HG03520 (cell line): Measurements from ENCODE around the gene KIAA1217.

Experiments
- ATAC-seq: cut with Tn5 transposase; IDR thresholded peaks from one replicate; pipeline ENCODE4 v1.9.1; 2021; ENCODE audit warnings: mild to moderate bottlenecking, moderate library complexity; ENCODE audit not compliant: unreplicated experiment

The KIAA1217 gene

DNA sequence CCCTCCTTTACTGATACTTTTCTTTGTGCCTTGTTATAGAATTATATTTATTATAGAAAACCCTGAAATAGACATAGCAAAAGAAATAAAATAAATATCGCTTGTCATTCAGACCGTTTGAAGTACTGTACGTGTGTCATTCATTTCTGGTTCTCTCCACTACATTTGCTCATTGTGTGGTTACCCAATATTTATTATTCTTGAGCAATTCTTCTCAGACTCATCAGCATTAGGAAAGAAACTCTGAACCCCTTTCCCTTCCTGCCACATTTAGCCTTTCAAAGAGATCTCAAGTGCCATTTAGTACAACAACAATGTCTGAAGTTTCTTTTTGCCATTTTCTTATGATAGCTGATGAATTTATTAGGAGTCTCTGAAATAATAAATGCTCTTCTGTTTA, 154.1 kb downstream of the KIAA1217 start:
- no peak for ATAC-seq

DNA sequence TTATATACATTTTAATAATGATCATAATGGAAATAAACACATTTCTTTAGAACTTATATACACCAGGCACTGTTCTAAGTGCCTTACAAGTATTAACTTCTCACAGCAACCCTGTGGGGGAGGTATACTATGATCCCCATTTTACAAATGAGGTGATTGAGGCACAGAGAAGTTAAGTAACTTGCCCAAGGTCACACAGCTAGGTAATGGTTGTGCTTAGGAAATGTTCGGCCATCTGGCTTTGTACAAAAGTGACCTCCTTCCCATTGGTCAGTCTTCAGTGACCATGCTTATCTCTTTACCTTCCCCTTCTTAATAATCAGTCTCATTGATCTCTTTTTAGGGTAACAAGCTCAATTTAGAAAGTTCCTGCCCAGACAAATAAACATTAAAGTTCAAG, 158.8 kb downstream of the KIAA1217 start:
- ATAC-seq: no peak

DNA sequence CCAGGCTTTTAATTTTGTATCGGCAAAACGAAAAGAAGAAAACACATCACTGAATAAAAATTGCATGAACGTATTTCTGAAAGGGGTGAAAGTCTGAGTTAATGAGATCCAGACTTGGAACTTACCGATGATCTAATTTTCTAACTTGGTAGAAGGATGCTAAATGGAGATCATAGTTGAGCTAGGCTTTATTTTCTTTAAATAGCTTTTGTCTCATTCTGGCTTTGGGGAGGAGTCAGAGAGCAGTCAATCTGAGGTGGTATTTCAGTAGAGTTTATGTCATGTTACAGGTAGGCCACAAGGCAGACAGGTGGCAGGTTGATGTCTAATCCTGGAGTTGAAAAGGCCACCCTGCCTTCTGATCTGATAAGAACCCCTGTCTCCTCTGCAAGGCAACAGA, 161.9 kb downstream of the KIAA1217 start:
- ATAC-seq: no peak

DNA sequence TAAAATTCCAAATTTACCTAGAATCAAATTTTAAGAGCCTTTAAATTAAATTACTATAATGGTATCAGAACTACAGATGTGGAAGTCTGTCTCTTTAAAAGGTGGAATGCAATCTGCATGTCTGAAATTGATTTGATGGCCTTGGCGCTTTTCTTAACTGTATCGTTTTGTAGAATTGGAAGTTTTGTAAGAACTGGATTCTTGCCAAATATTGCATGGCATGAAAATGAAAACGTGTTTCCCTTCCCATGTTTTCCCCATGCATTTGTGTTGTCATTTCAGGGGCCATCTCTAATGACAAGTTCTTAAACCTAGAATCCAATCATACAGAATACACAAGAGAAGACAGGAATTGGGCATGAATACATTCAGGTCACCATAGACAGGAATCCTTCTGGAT, 162.5 kb downstream of the KIAA1217 start:
- ATAC-seq: no peak

DNA sequence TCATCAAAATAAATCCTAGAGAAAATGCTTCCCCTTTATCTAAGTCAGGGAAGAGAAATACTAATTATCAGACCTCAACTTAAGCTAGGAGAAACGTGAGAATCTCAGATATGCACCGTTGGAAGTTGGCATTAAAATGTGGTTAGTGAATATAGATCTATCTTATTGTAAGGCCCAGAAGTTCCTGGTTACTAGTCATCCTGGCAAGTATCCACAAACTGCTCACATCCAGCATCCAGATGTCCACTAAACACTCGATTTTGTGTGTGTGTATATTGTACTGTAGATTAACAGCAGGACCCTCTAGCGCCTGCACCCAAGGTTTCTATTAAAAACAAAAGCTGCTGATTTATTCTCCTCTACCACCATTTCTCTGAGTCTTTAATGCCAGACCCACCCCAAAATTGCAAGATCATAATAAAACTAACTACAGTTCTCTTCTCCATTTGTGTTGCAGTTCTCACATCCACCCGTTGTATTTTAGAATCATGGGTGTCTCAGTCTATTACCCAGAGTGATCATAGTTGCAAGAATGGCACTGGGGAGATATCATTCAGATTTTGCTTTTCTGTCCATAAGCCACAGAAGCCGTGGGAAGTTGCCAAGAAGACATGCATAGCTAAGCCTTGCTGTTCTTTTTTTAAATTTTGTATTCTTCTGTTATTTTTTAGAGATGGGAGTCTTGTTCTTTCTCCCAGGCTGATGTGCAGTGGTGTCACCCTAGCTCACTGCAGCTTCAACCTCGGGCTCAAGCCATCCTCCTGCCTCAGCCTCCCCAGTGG, 165.4 kb downstream of the KIAA1217 start:
- no peak for ATAC-seq

DNA sequence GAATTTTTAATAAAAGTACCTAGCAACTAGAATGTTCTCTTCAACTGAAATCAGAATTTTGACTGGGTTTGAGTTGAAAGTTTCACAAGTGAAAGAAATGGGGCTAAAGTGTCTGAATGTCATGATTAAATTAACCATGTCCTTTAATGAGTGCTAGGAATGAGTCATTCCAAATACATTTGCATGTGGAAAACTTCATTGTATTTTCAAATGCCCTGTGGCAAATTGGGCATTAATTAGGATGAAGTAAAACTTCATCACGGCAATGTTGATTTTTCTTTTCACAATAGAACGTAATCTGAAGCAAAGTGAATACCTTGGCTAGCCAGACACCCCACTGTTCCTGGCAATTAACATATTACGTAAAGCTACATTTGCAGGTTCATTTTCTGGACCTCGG, 166.6 kb downstream of the KIAA1217 start:
- ATAC-seq: no peak

DNA sequence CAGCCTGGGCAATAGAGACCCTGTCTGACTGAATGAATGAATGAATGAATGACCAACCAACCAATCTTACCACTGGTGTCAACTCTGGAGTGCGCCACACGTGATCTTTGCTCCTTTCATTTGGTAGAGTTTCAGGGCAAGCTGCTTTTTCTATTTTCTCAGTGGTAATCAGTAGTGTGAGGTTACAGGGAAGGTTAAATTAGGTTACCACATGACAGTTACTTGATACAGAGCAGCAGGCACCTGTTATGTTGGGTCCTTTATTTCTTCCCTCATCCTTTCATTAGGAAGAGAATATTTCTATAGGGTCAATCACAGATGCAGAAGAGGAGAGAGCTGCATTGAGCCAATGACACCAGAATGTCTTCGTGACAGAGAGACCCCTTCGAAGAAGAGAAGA, 167.8 kb downstream of the KIAA1217 start:
- ATAC-seq: no peak

DNA sequence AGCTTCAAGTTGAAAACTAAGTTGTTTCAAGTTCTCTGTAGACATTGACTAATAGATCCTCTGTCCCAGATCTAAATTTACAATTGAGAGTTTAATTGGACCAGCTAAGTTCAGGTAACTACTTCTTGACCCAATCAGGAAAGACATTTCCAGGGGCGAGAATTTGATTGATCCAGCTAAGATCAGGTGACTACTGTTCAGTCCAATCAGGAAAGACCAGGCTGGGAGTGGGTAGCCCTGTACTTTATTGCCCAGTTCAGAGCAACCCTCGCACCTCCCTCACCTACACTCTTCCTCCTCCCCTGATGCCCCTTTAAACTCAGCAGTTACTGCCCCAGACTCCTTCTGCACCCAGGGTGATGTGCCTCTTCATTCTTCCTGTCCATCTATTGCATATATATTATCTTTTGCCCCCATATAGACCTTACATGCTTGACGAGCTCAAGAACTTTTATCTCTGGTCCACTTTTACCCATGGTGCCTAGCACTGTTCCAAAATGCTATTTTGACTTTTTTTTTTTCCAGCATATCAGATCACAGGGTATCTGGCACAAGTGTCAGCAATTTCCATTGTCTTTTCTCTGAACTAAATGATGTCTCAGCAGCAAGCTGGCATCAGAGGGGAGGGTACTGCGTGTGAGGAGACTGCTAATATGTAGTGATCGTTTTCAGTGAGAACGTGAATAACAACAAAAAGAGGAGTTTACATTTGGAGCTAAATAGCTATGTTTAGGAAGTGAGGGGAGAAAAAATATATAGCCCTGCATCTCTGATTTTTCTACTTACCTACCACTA, 169.4 kb downstream of the KIAA1217 start:
- ATAC-seq: no peak

DNA sequence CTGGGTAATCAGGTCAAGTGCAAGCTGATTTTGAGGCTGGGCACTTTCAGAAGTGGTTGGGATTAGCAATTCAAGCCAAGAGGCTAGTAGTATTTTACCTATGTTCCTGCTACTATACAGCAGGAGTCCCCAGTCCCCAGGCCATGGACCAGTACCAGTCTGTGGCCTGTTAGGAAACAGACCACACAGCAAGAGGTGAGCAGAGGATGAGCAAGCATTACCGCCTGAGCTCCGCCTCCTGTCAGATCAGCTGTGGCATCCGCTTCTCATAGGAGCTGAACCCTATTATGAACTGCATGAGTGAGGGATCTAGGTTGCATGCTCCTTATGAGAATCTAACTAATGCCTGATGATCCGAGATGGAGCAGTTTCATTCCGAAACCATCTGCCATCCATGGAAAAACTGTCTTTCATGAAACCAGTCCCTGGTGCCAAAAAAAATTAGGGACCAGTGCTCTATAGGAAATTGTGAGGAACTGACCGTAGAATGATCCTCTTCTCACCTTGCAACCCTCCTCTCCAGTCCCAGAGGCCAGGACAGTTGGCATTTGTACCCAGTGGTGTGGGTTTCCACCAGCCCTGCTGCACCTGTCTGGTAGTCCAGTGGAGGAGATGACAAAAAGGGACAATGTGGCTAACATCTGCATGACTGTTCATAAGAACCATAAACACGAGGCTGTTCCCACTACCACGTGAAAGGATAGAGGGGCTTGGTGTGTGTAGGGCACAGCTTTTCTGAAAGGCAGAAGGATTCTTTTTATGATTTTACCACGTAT, 172.5 kb downstream of the KIAA1217 start:
- ATAC-seq: no peak

DNA sequence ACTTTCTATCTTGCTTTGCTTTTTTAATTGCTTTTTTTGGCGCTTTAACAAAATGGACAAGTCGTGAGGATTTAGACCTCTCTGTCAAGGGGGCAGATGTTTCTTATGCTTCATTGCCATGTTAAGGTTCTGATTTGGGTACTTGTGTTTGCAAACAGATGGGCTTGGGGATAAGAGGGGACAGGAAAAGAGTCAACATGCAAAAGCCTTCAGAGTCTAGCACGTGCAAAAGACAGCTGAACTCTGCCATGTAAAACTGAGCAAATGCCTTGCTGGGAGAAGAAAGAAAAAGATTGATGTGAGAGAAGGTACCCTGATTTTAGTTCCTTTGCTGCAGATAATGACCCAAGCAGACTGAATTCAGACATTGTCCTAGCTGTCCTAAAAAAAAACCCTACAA, 173.1 kb downstream of the KIAA1217 start:
- no peak for ATAC-seq

DNA sequence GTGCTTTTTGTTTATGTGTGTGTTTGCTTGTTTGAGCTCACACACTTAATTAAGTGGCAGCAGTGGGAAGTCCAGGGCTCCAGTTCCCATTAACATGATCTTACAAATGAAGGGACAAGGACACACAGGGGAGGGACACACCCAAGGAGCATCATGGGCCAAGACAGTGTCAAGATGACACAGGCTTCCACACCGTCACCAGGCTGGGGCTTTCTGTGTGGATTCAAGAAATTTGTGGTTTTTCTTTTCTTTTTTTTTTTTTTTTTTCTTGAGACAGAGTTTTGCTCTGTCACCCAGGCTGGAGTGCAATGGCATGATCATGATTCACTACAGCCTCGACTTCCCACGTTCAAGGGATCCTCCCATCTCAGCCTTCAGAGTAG, 173.6 kb downstream of the KIAA1217 start:
- peak; percentile 27 for ATAC-seq

DNA sequence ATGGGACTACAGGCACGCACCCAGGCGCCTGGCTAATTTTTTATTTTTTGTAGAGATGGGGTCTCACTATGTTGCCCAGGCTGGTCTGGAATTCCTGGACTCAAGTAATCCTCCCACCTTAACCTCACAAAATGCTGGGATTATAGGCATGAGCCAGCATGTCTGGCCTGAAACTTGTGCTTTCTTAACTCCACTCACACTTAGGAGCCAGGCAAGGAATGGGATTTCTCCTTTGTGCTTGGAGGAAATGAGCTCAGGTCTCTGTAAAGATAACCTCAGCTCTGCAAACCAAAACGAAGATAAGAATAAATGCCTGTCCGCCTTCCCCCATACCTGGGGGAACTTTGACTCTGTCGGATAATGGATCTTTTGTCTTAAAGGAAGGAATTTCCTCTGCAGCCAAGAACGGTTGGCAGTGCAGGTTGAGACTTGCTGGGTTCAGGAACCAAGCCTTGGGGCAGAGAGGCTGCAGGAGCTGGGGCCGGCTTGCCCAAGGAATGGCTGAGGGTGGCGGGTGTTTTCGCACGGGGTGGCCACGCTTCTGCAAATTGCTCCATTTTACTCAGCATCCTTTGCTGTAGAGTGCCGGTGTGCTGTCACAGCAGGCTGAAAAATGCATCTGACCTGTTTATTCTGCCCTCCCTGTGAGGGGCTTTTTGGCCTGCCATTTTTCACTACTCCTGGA, 174.2 kb downstream of the KIAA1217 start:
- ATAC-seq: peak; percentile 58

DNA sequence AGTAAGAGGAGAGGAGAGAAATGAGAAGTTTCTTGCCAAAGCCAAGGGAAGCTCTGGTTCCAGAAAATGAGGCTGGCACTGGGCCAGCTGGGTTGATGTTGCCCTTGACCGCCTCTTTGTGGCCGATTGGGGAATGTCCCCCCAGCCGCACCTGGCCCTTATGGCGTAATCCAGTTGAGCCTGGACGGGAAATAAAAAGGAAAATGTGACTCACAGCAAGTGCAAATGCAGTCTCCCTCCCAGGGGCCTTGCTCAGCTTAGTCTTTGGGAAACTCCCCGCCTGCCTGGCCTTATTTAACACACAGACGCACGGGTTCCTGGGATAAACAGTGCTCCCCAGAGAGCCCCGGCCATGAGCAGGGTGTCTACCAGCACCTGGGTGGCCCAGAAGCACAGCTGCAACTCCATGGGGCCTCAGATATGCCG, 174.8 kb downstream of the KIAA1217 start:
- peak; percentile 82 for ATAC-seq

DNA sequence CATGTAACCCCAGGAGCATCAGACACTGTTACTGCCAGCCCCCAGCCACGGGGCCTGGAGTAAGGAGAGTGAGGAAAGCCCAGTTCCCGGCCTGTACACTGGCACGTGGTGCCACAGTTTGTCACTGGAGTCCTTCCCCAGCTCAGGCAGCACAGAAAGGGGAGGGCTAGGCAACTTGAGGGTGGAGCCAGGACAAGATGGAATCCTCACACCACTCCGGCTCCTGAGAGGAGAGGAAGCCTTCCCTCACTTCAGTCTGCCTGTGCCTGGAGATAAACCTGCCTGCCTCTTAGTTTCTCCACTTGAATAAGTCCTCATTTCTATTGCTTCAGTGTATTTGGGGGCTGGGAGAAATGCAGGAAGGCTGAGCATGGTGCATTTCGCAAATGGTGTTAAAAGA, 176.0 kb downstream of the KIAA1217 start:
- no peak for ATAC-seq

DNA sequence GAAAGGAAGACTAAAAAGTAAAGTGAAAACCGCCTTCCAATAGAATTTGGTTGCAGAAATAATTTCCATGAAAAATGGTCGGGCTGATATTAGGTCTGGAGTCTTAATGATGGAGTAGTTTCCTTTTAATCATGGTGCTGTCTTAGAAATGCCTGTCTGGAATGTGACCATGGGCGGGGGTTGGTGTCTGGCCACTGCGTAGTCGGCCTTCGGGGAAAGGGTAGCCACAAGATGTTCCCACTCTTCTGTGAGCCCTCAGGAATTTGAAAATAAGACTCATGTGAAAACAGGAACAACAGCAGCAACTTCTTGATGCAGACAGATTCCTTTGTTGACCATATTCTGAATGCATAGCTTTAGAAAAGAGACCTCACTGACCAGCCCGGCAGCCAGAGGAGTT, 176.8 kb downstream of the KIAA1217 start:
- no peak for ATAC-seq

DNA sequence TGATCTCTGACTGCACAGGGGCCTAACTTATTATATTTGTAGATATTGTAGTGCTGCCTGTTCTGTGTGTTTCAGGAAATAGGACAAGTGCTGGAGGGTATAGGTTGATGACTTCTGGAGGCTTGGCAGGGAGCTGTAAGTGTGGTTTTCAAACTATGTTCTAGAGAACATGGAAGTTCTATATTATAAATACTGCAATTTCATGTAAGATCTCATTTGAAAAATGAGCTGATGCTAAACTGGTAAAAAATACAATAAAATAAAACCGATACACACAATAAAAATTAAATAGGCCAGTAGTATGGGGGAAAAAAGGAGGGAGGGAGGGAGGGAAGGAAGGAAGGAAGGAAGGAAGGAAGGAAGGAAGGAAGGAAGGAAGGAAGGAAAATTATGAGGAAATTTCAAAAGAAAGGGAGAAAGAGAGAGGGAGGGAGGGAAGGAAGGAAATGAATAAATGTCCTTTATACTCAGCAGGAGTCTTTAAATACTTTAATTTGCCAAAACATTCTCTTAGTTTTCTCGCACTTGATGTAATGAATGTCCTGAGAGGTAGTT, 181.3 kb downstream of the KIAA1217 start:
- ATAC-seq: no peak

DNA sequence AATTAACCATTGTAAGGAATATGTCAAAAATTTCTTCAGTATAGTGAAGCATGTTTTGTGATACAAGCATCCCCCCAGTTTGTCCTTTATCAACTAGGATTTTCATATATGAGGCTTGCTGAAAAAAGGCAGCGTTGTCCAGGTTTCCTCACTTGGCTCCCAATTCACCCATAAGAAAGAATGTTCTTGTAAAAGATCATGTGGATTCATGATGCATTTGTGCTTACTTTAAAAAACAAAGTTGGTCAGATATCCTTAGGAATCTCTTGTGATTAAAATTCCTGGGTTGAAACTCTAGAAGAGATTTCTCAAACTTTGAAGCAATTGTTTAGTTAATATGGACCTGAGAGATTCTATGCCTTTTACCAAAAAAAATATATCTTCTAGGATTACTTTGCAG, 181.8 kb downstream of the KIAA1217 start:
- no peak for ATAC-seq

DNA sequence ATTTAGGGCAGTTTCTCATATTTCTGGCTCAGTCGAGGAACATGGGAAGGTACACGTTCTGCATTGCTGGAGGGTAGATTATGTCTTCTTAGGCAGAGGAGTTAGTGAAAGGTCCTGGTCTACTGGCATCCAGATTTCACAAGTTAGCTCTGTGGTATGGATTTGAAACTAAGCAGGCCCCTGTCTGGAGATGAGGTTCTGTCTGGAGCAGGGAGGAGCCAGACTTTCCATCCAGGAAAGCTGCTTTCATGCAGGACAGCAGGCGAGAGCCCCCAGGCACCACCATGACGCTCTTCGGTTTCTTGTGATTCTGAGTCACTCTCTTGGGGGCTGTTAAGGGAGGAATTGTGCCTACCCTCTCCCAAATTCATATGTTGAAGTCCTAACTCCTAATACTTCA, 184.3 kb downstream of the KIAA1217 start:
- no peak for ATAC-seq

DNA sequence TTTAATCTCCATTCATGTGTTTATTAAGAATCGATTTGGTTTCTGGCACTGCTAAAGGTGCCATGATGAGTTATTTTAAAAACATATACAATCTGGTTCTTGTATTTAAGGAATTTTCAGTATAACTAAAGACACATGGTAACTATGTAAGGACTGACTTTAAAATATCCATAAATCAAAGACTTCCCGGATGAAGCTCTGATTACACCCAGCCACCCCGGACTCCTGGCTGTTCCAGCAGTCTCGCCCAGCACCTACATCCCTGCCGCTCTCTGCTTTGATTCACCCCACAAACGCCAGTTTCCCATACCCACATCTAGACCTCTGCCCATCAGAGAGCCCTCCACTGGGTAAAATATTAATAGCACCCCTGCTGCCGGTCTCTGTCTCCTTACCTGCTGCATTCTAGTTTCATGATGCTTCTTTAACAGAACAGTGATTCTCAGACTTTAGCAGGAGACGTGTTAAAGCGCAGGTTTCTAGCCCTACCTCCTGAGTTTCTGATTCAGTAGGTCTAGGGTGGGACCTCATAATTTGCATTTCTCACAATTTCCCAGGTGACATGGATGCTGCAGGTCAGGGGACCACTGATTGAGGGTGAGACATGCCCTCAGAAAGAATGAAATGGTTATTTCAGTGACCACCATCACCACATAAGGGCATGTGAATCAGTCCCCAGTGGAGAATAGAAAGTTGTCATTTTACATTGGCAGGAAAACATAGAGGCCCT, 185.7 kb downstream of the KIAA1217 start:
- ATAC-seq: no peak

DNA sequence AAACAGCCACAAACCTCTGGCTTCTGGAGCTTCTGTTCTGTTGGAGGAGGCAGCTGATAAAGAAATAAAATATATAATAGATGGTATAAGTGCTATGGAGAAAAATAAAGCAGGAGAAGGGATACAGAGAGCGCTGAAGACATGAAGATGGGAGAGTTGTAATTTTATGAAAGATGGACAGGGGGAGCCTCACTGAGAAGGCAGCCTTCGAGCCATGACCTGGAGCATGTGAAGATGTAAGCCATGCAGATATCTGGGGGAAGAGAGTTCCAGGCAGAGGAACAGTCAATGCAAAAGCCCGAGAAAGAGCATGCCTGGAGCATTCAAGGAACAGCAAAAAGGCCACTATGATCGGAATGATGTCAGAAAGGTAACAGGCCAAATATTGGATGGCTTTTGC, 187.5 kb downstream of the KIAA1217 start:
- no peak for ATAC-seq
